ENCODE data around the gene HSPBP1.

The HSPBP1 gene

GRCh38 chr19:55252760-55253663, 26.9 kb downstream of the HSPBP1 start:
- no peak for DNase-seq

GRCh38 chr19:55251341-55252081, 28.4 kb downstream of the HSPBP1 start:
- DNase-seq: no peak

DNA sequence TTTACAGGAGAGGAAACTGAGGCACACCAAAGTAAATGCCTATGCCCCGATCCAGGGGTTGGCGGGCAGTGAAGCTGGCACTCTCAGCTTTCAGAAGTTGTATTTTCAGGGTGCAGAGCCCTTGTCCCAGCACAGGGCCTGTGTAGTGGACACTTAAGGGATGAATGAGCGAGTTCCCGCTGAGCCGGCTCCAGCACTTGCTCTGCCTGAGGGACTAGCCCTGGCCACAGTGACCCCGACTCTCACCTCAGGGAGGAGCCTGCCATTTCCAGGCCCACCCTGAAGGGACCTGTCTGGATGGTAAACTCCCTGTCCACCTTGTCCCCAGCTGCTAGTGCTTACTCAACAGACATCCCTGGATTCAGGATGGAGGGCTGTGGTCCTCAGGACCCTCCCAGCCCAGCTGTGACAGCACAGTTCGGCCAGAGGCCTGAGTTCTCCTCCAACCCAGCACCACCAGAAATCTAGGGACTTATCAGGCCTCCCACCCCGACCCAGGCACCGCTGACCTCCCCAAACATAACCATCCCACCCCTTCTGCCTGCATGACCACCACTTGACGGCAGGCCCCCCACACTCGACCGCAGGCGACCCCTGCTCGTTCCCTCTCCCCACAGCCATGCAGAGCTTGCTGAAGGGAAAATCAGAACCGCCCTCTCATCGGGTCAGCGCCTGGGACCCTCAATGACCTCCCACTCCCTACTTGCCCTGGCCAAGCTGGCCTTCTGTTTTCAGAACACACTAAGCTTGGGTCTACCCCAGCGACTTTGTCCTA, 29.5 kb downstream of the HSPBP1 start:
- DNase-seq: no peak

DNA sequence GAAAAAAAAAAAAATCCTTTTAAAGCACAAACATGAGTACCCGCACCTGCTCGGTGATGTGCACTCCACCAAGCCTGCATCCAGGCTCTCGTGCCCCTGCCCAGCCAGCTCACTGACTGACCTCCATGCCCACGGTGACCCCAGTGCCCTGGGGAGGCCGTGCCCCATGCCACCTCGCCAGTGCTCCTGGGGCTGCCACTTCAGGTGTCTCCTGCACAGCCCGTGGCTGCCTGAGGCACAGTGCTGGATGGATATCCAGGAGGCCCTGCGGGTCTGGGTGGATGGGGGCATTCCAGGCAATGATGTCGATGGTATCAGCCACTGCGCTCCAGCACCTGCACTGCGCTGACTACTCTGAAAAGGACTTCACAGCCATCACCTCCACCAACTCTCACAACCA, 30.1 kb downstream of the HSPBP1 start:
- no peak for DNase-seq

- no peak for DNase-seq
These were observed 31.2 kb downstream of the HSPBP1 start for GRCh38 chr19:55248704-55249103.

DNA sequence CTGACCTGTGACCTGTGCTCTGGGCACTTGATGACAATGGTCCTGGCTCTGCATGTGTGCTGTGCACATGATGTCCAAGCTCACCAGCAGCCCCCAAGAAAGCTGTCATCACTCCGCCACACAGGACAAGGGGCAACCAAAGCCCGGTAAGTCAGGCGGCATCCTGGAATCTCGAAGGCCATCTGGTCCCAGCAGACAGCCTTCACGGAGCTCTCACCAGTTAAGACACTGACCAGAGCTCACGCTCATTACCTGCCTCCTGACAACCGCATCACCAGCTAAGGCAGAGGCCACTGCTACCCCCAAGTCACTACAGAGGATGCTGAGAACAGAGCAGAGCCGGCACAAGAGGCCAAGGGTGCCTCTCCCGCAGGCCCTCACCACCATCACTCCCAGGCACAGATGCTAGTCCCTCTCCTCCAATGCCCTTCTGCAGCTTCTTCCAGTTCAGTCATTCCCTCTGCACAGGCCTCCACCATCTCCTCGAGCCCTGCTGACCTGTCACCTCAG, 31.7 kb downstream of the HSPBP1 start:
- DNase-seq: no peak

DNA sequence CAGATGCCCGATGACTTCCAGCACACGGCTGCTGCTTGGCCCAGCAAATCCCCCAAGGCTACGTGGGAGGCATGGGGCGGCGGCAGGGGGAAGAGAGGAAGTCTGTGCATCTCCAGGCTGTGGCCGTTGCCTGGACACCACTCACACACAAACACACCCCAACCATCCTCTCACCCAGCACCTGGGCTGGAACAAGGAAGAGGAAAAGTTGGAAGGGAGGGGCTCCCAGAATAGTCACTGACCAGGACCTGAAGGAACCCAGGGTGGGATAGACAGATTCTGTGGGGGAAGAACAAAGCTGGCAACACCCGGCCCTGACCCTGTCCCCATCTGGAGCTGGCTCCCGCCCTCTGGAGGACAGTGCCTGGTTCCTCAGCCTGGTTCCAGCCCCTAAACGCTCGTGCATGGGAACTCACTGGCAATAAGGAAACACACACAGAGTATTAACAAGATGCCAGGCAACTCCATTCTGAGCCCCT, 32.2 kb downstream of the HSPBP1 start:
- no peak for DNase-seq

- no peak for DNase-seq
These were observed 33.2 kb downstream of the HSPBP1 start for GRCh38 chr19:55246462-55247451.

GRCh38 chr19:55245236-55245904, 34.5 kb downstream of the HSPBP1 start:
- DNase-seq: no peak

- DNase-seq: no peak
These were observed 35.8 kb downstream of the HSPBP1 start for GRCh38 chr19:55244004-55244680.

GRCh38 chr19:55242517-55242916, 37.4 kb downstream of the HSPBP1 start:
- DNase-seq: no peak

GRCh38 chr19:55241935-55242464, 37.9 kb downstream of the HSPBP1 start:
- no peak for DNase-seq

DNA sequence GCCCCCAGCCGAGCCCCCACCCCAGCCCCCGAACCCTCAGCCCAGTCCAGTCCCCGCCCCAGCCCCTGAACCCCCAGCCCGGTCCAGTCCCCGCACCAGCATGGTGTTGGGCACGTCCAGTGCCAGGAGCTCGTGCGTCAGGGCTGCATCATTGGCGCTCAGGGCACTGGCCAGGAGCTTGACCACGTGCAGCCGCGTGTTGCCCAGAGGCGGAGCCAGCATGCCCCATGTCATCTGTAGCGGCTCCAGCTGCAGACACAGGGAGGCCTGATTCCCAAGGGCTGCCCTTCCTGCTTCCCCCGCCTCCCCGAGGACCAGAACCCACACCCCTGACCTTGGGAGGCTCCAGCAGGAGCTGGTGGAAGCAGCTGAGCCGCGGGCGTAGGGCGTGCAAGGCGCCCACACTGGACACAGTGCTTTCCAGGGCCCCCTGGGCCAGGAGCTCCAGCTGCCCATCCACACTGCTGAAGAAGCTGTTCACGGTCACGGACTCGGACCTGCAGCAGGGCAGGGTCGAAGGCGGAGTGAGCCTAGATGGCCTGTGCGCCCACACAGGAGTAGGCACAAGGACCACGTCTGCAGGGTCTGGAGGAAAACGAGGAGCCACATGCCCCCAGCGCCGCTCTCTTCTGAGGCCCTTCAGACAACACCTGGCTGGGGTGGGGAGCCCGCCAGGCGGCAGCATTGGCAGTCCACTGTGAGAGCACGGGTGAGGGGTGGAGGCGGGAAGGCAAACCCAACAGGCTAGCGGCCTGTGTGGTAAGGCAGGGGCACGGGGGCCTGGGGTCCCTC, 38.6 kb downstream of the HSPBP1 start:
- DNase-seq: no peak

DNA sequence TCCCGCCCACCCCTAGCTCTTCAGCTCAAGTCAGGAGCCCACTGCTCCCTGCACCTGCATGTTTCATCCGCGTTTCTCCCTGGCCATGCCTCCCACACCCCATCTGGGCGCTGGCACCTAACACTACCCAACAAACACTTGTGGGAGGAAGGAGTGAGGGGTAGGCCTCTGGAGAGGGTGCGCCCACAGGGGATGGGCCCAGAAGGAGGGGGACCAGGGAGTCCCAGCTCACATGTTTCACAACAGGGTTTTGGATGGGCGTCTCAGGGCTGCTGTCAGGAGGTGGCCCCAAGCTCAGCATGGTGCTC, 39.2 kb downstream of the HSPBP1 start:
- no peak for DNase-seq

DNA sequence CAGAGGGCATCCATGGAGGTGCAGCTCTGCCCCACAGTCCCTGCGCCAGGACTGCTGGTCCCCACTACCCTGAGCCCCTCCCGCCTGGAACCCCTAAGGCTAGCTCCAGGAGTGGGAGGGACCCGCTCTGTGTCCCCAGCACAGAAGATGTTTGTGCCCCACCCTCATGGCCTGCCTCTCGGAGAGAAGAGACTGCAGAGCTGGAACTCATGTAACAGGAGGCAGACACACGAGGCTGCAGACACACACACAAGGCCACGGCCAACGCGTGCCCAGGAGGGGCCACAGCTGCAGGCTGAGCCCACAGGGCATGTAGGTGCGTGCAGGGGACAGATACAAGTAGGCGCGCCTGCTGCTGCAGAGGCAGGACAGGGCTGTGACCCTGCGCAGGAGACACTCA, 40.9 kb downstream of the HSPBP1 start:
- DNase-seq: no peak

DNA sequence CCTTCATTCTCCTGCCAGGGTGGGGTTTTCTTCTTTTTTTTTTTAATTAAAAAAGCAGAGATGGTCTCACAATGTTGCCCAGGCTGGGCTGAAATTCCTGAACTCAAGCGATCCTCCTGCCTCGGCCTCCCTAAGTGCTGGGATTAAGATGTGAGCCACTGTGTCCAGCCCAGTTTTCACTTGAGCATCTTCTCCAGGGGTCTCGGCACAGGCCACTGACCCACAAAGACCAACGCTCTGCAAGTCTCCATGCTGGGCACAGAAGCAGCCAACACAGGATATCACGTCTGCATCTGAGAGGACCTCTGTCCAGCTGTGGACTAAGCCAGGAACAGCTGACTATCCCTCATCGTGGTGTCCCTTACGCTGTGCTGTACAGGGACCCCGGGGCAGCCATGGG, 41.9 kb downstream of the HSPBP1 start:
- no peak for DNase-seq

GRCh38 chr19:55232986-55233385, 46.9 kb downstream of the HSPBP1 start:
- DNase-seq: no peak

DNA sequence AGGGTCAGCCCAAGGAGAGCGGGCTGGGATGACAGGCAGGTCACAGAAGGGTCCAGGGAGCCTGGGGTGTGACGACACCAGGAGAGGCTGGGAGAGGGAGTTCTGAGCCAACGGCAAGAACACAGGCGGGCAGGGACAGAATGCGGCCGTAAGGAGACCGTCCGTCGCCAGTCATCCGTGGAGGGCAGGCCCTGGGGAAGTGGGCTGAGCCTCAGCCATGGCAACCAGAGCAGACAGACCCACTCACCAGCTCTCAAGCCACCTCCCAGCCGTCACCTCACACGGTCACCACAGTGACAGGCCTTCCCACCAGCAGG, 47.7 kb downstream of the HSPBP1 start:
- no peak for DNase-seq

GRCh38 chr19:55231391-55232285, 48.3 kb downstream of the HSPBP1 start:
- no peak for DNase-seq

All from effector CD8-positive, alpha-beta T cell (primary cell).